NCI-H2029 (cell line): Measurements from ENCODE around the gene CYP27B1.
"Not testable (repeated sequence)": the region's sequence is repeated elsewhere in the genome, so short reads cannot be mapped to it uniquely, and the experiment has no call there.

Source experiments
- DNase-seq: peaks from one replicate; lab custom pipeline; 2025; lab: John Stamatoyannopoulos, UW

Gene CYP27B1

GRCh38 chr12:57721846-57722608, 44.9 kb downstream of the CYP27B1 start:
- DNase-seq = not testable (repeated sequence)

- no peak for DNase-seq
Measured at GRCh38 chr12:57720606-57721595, 46.0 kb downstream of the CYP27B1 start.

DNA sequence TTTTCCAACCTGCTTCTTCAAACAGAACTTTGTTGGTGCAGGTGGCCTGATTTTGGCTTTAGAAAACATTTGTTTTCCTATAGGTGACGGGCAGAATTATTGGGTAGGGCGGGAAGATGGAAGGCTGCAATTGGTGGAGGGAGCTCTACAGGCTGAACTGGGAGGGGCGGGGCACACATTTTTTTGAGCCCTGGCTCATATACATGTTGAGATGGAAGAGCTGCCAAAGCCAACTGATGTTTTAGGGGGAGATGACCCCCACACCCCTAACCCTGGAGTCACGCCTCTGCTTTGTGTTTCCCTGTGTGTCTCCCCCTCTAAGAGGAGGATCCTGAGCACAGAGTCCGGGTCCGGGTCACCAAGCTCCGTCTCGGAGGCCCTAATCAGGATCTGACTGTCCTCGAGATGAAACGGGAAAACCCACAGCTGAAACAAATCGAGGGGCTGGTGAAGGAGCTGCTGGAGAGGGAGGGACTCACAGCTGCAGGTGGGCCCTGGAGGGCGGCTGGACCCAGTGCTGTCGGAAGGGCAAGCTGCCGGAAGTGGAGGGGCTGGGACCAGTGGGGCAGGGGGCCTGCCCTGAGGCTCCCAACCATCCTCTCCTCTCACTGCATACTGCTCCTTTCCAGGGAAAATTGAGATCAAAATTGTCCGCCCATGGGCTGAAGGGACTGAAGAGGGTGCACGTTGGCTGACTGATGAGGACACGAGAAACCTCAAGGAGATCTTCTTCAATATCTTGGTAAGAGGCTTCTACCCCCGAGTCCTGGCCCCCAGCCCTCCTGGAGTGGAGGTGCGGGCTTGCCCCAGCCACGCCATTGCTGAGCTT, 46.9 kb downstream of the CYP27B1 start:
- no peak for DNase-seq

DNA sequence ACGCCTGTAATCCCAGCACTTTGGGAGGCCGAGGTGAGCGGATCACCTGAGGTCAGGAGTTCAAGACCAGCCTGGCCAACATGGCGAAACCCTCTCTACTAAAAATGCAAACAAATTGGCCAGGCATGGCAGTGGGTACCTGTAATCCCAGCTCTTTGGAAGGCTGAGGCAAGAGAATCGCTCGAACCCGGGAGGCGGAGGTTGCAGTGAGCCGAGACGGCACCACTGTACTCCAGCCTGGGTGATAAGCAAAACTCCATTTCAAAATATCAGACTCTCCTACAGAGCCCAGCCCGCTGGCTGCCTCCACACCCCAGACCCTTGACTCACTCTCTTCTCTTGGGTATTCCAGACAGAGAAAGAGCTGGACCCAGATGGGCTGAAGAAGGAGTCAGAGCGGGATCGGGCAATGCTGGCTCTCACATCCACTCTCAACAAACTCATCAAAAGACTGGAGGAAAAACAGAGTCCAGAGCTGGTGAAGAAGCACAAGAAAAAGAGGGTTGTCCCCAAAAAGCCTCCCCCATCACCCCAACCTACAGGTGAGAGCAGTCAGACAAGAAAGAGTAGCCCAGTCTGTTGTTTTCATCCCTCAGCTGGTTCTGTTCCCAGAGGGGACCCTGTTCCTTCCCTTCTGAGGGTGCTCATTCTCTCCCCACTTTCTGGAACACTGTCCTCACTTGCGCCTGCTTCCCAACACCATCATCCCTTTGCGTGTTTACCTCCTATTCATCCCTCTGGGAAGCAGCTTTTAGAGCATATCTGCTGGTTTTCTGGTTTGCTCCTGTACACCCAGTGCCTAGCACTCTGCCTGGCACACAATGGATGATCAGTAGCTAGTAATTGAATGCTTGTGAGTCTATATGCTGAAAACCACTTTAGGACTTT, 48.0 kb downstream of the CYP27B1 start:
- no peak for DNase-seq

- DNase-seq = no peak
Measured at GRCh38 chr12:57717846-57718640, 48.8 kb downstream of the CYP27B1 start.

DNA sequence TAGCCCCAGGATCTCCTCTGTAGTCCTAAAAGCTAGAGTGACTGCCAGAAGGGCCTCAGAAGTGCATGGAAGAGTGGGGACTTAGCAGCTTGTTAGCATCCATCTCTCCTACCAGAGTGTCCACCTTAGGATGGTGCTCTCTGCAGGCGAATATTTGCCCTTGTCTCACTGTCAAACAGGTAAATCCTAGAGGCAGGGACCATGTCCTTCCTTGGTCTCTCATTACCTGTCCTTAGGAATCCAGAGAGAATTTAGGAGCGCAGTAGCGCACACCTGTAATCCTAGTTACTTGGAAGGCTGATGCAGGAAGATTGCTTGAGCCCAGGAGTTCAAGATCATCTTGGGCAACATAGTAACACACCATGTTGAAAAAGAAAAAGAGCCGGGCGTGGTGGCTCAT, 49.7 kb downstream of the CYP27B1 start:
- DNase-seq = no peak

GRCh38 chr12:57716305-57716704, 50.6 kb downstream of the CYP27B1 start:
- DNase-seq = no peak

DNA sequence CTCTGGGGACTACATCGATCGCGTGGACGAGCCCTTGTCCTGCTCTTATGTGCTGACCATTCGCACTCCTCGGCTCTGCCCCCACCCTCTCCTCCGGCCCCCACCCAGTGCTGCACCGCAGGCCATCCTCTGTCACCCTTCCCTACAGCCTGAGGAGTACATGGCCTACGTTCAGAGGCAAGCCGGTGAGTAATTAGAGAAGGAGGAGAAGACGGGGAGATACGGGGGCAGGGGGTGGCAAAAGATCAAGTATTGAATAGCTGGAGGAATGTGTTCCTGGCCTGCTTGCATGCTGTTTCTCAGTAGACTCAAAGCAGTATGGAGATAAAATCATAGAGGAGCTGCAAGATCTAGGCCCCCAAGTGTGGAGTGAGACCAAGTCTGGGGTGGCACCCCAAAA, 51.1 kb downstream of the CYP27B1 start:
- DNase-seq = no peak

DNA sequence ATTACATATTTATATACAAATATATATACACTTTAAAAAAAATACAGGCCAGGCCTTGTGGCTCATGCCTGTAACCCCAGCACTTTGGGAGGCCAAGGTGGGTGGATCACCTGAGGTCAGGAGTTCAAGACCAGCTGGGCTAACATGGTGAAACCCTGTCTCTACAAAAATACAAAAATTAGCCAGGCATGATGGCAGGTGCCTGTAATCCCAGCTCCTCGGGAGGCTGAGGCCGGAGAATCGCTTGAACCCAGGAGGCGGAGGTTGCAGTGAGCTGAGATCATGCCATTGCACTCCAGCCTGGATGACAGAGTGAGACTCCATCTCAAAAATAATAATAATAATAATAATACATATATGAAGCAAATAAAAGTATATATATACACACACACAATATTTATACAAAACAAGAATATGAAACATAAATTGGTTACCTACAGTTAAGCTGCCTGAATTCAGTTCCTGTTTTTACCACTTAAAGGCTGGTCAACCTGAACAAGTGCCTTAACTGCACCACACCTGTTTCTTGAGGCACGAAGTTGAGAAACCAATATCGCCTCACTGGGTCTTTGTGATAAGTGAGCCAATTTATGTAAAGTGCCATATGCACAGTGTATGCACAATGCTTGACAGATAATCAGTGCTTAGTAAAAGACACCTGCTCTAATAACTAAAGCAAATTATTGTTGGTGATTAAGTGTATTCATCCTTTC, 51.7 kb downstream of the CYP27B1 start:
- not testable (repeated sequence) for DNase-seq

DNA sequence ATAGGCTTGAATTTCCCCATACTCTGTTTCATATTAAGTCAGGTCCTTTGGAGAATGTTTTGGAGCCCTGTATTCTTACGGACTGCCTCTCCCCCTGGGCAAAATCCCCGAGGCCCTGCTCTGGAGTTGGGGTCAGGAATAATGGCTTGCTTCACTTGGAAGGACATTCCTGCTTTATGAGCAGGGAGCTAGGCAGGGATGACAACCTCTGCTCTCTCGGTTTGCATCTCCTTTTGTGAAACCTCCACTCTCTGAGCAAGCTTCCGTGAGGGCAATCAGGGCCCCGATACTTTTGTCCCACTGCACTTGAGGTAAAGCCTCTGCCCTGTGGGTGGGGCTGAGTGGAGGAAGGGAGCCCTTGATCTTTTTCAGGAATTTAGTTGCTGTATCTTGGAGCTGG, 53.7 kb downstream of the CYP27B1 start:
- DNase-seq = no peak

DNA sequence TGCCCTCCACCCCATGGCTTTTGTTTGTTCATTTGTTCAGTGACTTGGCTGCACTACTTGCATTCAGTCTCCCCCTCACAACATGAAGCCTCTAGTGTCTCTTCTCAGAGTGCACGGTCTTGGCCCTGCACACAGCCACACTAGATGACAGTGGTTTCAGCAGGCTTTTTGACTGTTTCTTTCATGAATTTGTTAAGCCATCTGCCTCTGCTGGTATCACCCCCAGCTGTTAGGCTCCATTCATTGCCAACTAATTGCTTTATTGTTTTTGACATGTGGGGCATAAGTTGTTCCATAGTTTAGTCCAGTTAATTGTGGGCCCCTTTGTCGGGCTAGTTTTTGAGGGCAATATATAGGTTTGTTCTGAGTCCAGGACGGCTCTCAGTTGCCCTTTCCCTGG, 54.2 kb downstream of the CYP27B1 start:
- no peak for DNase-seq
